ENCODE results near the gene UQCC5. TPM values are rescaled to one million over a fixed set of nuclear protein-coding genes. Genes with fewer than 3 reads are reported as not detected.

The UQCC5 gene
- total RNA-seq, 1 donor from 2014 or later, result 2.2 TPM

- peak; percentile 82 for DNase-seq (ENCODE audit: low spot score)
Measured at GRCh38 chr3:52533623-52534280, 2.7 kb upstream of the UQCC5 start, which contains the start of gene NT5DC2. NT5DC2 (minus strand) TSS chr3:52533857; CDS start chr3:52533737, 120 bp downstream.

DNA sequence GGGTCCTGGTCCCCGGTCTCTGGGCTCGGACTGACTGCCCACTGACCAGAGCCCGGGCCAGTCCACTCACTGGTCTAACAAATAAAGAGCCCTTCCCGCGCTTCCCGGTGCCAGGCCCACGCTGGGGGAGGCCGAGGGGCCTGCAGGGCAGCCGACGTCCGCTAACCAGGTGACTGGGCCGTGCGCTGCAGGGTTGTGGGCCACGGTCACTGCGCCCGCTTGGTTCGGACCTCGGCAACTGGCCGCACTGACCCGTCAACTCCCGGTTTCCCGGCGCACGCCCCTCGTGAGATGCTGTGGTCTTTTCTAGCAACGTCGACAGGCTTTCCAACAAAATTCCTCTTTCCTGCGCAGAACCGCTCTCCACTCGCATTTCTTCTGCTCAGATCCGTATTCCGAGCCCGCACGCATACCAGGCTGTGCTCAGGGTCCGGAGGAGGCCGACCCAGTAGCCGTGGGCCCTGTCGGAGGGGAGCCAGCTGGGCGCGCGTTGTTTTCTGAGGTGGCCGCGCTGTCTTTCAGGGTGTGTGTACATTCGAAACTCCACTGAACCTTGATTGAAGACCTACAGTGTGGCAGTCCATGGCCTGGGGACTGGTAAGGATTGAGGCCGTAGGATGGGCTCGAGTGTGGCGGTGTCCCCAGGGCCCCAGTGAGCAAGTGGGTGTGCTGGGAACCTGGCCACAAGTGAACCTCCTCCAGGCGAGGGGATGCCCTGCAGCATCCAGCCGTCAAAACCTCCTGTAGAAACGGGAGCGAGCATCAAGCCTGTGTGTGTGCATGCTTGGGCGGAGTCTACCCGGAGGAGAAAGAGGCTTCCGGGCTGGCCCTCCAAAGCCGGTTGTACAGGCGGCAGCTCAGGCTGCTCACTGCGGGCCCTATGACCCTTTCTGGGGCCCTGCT lies 1.9 kb upstream of the UQCC5 start:
- peak; percentile 82 for DNase-seq (ENCODE audit: low spot score)

DNA sequence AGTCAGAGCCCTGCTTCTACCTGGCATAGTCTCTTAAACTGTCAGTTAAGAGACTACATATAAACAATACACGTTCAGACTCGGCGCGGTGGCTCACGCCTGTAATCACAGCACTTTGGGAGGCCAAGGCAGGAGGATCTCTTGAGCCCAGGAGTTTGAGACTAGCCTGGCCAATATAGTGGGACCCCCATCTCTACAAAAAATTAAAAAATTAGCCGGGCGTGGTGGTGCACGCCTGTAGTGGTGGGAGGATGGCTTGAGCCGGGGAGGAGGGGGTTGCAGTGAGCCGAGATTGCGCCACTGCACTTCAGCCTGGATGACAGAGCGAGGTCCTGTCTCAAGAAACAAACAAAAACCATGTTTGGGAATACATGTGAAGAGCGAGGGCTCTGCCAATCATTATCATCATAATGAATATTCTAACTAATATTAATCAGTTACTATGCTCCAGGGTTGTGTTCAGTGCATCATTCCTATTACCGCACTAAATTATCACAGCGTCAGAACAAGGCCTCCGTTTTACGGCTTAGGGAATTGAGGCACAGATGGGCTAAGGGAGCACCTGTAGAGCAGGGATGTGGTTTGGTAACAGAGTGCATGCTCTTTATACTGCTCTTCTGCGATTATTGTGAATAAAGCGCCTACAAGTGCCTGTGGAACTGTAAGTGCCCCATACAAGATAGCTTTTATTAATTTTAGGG lies 844 bp upstream of the UQCC5 start:
- no peak for DNase-seq (ENCODE audit: low spot score)

- no peak for DNase-seq (ENCODE audit: low spot score)
Measured at GRCh38 chr3:52536112-52536368, 365 bp upstream of the UQCC5 start.

DNA sequence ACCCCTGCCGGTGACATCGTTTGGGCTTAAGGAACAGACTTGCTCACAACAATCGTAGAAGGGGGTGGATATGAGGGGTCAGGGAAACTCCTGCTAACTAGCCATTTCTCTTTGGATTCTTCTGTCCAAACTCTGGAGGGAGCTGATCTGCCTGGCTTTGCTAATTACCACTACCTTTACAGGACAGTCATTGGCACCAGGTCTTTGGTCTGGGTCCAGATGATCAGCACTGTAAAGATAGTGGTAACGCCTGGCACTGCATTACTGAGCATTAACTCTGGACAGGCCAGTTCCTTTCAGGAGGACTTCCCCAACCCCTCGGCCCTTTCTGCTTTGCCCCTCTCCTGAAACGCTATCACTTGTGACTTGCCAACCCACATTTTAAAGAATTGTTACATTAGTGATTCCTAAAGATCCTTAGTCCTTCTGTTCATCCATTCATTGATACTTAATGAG lies 788 bp downstream of the UQCC5 start:
- DNase-seq (ENCODE audit: low spot score), result no peak

DNA sequence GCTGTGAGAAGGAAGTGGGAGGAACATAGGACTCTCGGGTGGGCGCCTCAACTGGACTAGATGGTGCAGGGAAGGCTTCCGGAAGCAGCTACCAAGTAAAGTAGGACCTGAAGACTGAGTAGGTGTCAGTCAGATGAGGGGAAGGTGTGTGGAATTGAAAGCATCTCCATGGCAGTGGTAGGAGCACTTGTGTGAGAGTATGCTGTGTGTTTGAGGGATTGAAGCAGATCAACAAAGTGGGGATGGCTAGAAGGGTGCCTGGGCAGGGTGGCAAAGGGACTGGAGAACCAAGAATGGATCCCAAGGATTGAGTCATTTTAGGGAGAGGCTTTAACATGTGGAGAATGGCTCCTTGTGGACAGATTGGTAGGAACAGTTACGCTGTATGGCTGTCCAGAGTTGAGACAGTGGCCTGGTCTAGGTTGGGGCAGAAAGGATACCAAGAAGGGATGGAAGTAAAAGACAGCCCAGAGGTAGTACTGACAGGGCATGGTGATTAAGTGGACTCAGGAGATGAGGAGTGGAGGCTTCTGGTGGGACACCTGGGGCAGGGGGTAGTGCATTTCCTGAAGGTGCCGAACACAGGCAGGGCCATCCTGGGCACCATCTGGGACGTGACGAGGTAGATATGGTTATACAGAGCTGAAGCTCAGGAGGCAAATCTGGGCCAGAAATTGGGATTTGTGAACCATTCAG lies 1.5 kb downstream of the UQCC5 start:
- DNase-seq (ENCODE audit: low spot score), result no peak

GRCh38 chr3:52539010-52539653 lies 2.7 kb downstream of the UQCC5 start:
- DNase-seq (ENCODE audit: low spot score), result no peak

- DNase-seq (ENCODE audit: low spot score), result no peak
Measured at GRCh38 chr3:52541050-52541449, 4.6 kb downstream of the UQCC5 start.

GRCh38 chr3:52544937-52545336 lies 8.5 kb downstream of the UQCC5 start:
- DNase-seq (ENCODE audit: low spot score), result no peak

DNA sequence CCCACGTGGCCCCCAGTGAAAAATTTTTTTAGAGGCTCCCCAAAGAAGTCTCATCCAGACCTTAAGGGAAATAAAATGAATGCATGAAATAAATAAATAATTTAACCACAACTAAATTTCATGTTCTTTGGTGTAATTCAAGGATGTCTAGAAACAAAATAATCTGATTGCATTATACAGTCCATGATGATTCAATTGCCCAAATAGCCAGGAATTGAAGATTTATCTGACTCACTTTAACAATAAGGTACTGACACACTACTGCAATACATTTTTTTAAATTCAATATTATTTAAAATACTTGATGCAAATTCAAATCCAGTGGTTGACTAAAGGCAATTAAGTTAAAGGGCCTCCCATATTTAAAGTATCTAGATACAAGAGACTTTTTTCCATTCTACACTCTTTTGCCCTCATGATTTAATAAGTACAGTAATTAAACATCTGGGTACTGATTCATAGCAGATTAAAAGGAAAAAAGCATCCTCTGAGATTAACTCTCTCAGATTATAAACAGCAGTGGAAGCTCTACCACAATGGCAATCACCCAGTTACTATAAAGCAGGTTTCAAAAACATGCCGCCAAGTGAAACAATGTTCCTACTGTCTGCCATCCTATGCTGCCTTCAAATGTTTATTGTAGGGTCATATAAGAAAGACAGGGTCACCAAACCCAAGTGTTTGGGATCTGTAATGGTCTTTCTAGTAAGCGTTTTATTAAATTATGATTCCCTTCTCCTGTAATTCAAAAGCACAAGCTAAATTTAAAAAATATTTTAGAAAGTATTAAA lies 9.9 kb downstream of the UQCC5 start:
- DNase-seq (ENCODE audit: low spot score), result no peak

- DNase-seq (ENCODE audit: low spot score), result no peak
Measured at GRCh38 chr3:52547143-52547542, 10.7 kb downstream of the UQCC5 start.

- DNase-seq (ENCODE audit: low spot score), result no peak
Measured at GRCh38 chr3:52551118-52551517, 14.7 kb downstream of the UQCC5 start.

GRCh38 chr3:52552089-52552488 lies 15.7 kb downstream of the UQCC5 start:
- no peak for DNase-seq (ENCODE audit: low spot score)

DNA sequence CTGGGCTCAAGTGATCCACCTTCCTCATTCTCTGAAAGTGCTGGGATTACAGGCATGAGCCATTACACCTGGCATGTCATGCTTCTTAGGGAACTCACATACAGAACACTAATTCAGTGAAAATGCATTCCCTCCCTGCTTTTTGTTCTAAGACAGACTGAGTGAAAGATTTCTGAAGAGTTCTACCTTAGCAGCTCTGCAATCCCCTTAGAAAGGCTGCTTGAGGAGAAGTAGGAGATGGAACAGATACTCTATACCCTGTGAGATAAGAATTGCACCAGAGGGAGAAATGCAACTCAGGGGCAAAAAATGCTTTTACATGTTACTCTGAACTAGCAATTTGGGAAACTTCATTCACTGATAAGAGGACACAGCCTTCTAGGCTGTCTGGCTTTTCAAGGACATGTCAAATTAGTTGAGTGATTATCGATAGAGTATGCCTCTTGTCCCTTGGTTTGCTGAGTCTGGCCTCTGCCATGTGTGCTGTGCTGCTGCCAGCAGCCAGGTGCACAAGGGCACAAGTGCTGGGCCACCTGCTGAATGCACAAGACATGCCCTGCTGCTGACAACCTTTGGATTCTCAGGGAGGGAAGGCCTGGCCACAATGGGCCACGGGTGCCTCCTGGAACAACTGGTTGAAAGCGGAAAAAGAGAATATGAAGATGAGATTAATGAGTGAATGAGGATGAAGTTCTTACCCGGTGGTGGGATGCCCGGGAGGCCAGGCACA lies 17.8 kb downstream of the UQCC5 start:
- DNase-seq (ENCODE audit: low spot score), result no peak

DNA sequence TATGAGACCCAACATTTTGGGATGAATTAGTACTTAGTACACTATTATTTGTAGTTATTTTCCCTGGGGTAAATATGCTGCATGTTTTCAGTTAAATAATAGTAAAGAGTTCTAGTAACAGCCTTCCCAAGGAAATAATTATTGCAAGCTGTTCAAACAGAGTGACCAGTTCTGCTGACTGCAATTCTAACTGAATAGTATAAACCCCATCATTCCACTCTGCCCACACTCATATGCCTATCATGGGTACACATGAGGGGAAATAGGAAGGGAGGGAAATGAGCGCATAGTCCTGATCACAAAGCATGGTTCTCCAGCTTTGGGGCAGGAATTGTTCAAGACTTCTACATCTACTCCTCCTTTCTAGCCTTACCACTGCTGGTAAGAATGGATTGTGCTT lies 18.7 kb downstream of the UQCC5 start:
- no peak for DNase-seq (ENCODE audit: low spot score)

DNA sequence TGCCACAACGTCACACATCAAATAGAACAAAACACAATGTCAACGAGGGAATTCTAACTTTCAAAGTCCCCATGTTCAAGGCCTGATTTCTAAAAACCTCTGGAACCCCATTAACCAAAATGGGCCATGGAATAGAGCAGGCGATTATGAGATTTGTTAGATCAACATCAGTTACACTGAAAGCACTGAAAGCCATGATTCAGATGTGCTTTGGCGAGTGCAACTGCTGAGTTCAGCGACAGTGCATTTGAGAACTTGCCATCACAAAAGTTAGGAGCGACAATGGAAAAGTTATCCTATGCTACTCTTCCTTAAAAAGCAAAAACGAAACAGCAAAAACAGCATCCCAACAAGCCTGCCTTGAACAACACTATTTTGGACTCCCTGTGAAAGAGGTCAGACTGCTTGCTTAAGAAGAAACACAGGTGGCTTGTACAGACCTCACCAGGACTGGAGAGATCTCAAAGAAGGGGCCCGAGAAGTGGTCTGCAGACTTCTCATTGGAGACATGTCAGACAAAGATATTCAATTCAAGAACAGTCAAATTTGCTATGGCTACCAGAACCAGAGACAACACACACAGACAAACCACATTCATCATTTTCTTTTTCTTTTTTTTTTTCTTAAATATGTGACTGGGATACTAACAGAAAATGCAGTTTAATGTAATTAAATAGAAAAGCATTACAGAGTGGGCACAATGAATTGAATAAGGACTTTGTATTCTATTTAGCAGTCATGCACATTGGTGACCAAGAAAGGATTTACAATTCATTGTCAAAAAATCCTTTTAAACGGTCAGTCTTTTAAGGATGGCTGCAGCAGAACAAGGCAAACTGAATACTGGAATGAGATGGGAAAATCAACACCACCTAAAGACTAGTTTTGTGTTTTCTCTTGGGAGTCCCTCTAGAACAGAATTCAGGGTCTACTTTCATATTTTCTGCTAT lies 20.9 kb downstream of the UQCC5 start:
- no peak for DNase-seq (ENCODE audit: low spot score)

DNA sequence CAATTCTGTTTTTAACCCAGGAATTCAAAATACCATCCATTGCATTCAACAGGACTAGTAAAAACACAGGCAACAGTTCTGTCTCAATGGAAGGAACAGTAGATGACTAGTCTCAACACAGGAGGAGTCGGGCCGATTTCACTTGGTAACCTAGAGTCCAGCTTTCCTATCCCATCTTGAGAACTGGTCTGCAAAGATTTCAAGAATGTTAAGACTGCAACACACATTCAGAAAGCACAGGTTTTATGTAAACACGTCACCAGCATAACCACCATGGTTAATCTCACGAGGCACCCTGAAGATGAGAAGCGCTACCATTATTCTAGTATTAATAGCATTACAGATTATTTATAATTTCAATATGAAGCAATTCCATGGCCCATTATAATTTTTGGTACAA lies 22.0 kb downstream of the UQCC5 start:
- DNase-seq (ENCODE audit: low spot score), result no peak

- DNase-seq (ENCODE audit: low spot score), result no peak
Measured at GRCh38 chr3:52561028-52561747, 24.8 kb downstream of the UQCC5 start.
